ENCODE data around the gene HSD3B7.
A peak's percentile ranks its signal among the peaks of the same experiment; 100 is the strongest.
"Not testable (repeated sequence)": the region's sequence is repeated elsewhere in the genome, so short reads cannot be mapped to it uniquely, and the experiment has no call there.

Gene HSD3B7

DNA sequence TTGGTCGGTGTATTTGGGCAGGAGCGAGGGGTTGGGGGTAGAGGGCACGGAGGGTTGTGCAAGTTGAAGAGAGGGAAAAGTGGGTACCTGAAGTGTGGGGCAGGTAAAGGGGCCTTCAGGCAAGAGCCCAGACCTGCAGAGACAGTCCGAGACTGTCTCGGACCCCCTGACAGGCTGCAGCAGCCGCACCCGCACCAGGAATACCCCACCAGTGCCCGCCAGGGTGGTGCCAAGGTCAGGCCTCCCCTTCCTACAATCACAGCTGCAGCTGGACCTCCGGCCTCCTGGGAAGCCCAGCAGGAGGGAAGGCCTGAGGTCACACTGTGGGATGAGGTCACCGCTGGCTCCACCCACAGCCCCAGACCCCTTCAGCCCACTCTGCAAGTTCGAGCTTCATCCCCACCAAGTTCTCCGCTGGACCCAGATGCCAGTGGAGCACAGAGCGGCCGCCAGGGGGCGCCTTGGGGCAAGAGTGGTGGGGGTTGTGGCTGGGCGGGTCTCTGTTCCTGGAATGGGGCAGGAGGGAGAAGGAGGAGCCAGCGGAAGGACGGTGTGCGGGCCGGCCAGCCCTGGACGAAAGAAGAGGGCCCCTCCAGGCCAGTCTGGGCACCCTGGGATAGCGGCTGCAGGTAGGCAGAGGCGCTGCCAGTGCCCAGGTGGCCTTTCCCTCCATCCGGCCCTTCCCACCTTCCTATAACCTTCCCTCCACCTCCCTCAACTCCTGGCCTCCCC lies at the start of gene HSD3B7:
HSD3B7 (plus strand) TSS at position 539 of the 732 bp plus-strand sequence. CDS start 452 bp downstream, outside the sequence.
- TF ChIP-seq, protein P1, sequence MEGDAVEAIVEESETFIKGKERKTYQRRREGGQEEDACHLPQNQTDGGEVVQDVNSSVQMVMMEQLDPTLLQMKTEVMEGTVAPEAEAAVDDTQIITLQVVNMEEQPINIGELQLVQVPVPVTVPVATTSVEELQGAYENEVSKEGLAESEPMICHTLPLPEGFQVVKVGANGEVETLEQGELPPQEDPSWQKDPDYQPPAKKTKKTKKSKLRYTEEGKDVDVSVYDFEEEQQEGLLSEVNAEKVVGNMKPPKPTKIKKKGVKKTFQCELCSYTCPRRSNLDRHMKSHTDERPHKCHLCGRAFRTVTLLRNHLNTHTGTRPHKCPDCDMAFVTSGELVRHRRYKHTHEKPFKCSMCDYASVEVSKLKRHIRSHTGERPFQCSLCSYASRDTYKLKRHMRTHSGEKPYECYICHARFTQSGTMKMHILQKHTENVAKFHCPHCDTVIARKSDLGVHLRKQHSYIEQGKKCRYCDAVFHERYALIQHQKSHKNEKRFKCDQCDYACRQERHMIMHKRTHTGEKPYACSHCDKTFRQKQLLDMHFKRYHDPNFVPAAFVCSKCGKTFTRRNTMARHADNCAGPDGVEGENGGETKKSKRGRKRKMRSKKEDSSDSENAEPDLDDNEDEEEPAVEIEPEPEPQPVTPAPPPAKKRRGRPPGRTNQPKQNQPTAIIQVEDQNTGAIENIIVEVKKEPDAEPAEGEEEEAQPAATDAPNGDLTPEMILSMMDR (IDR thresholded peaks at IDR 0.05; ENCODE audit: borderline replicate concordance, insufficient read depth, low read depth, low read length): peak; percentile 93
- no peak within 1 kb of the TSS for H3K4me3 ChIP-seq (ENCODE audit: low read depth, low read length)

DNA sequence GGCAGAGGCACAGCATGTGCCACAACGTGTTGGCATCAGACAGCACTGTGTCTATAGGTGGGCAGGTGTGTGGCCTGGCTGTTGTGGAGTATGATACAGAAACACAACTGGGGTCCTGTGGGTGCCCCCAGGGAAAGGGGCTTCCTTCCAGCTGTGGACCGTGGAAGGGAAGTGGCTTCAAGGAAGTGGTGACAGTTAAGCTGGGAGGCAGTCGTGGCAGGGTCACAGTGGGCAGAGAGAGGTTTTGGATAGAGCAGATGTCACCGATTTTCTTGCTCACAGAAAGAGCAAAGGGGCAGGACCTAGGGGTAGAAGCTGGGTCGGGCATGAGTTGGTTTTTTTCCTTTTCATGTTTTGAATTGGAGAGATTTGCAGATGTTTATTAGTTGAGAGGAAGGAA lies 47.3 kb upstream of the HSD3B7 start:
- TF ChIP-seq, protein P1 (IDR thresholded peaks at IDR 0.05; ENCODE audit: borderline replicate concordance, insufficient read depth, low read depth, low read length): no peak
- H3K4me3 ChIP-seq (ENCODE audit: low read depth, low read length): no peak overlapping the region

DNA sequence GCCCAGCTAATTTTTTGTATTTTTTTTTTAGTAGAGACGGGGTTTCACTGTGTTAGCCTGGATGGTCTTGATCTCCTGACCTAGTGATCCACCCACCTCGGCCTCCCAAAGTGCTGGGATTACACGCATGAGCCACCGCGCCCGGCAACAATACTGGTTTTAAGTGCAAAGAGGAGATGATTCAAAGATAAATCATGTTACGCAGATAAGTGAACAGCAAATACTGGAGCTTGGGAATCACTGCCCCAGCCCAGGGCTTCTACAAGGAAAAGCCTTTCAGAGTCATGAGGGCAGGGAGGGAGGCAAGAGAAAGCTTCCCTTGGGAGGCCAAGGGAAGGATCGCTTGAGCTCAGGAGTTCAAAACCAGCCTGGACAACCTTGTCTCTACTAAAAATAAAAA lies 45.4 kb upstream of the HSD3B7 start:
- not testable (repeated sequence) for H3K4me3 ChIP-seq (ENCODE audit: low read depth, low read length)

DNA sequence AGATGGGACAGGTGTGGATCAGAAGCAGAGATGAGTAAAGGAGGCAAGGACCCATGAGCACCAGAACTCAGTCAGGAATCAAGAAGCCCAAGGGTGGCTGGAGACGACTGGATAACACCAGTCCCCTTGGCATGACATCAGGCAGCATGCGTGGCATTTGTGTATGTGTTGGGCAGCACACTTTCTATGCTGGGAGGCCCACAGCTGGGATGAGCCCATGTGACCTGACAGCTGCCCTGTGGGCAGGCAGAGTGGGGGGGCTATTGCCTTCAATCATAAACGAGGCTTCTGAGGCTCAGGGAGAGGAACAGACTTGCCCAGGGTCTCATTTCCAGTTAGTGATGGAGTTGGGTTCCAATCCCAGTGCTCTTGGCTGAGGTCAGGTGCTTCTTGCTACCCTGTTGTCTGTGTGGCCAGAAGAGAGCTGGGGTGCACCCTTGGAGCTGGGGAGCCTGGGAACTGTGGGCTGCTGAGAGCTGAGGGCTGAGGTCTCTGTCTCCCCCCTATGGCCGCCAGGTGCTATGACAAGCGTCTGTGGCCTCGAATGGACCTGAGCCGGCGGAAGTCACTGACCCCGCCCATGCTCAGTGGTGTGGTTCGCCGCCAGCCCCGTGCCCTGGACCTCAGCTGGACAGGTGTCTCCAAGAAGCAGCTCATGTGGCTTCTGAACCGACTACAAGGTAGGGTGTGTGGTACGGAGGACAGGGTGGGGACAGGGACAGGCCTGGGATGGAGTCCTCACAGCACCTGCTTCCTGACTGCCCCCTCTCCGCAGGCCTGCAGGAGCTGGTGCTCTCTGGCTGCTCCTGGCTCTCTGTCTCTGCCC lies 43.2 kb upstream of the HSD3B7 start:
- H3K4me3 ChIP-seq (ENCODE audit: low read depth, low read length): no peak overlapping the region
- TF ChIP-seq, protein P1 (IDR thresholded peaks at IDR 0.05; ENCODE audit: borderline replicate concordance, insufficient read depth, low read depth, low read length): peak; percentile 98

DNA sequence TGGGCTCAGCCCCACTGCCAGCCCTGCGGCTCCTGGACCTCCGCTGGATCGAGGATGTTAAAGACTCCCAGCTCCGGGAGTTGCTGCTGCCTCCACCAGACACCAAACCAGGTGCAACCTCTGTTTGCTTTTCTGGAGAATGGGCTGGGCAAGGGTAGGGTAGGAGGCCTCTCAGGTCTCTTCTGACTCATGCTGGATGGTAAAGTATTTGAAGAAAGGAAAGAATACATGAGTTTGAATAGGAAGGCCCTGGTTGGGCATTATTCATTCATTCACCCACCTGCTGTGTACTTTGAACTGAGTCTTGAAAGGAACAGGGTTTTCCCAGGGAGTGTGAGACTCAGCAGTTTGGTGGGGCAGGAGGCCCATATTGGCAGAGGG lies 42.6 kb upstream of the HSD3B7 start:
- no peak overlapping the region for H3K4me3 ChIP-seq (ENCODE audit: low read depth, low read length)

DNA sequence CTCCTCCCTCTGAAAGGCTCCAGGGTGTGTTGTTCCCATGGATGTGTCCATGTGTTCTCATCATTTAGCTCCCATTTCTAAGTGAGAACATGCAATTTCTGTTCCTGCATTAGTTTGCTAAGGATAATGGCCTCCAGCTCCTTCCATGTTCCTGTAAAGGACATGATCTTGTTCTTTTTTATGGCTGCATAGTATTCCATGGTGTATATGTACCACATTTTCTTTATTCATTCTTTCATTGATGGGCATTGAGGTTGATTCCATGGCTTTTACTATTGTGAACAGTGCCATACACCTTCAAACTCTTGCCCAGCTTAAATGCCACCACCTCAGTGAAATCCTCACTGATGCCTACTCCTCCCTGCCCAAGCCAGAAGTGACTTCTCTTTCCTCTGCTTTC lies 40.7 kb upstream of the HSD3B7 start:
- TF ChIP-seq, protein P1 (IDR thresholded peaks at IDR 0.05; ENCODE audit: borderline replicate concordance, insufficient read depth, low read depth, low read length): no peak
- no peak overlapping the region for H3K4me3 ChIP-seq (ENCODE audit: low read depth, low read length)

More for the DNA sequence above, 42.6 kb upstream of the HSD3B7 start:
- TF ChIP-seq, protein P1 (IDR thresholded peaks at IDR 0.05; ENCODE audit: borderline replicate concordance, insufficient read depth, low read depth, low read length): no peak

DNA sequence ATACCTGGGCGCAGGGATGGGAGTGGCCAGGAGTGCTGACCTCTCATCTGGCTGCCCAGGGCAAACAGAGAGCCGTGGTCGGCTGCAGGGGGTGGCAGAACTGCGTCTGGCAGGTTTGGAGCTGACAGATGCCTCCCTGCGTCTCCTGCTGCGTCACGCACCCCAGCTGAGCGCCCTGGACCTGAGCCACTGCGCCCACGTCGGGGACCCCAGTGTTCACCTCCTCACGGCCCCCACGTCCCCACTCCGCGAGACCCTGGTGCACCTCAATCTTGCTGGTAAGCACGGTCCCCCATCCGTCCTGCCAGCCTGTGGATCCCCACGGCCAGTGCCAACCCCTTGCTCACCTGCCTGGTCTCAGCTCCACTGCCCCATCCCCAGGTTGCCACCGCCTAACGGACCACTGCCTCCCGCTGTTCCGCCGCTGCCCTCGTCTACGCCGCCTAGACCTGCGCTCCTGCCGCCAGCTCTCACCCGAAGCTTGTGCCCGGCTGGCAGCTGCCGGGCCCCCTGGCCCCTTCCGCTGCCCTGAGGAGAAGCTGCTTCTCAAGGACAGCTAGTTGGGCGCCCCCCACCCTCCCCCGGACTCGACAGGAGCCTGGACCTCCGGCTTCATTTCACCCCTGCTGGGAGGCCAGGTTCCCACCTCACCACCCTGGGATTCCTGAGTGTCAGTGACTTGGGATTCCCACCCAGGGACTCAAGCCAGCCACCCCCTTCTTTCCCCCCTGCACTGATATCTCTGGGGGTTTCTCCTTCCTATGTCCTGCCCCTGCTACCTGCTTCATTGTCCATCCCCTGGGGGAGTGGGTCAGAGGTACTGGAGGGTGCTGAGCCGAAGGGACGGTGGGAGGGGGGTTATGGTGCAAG lies 38.1 kb upstream of the HSD3B7 start:
- no peak overlapping the region for H3K4me3 ChIP-seq (ENCODE audit: low read depth, low read length)
- TF ChIP-seq, protein P1 (IDR thresholded peaks at IDR 0.05; ENCODE audit: borderline replicate concordance, insufficient read depth, low read depth, low read length): no peak

All from GM12875 (cell line).